PFSK-1 (cell line): ENCODE data around the gene DTWD2.

Source experiments
- FOXP2 ChIP-seq: optimal IDR thresholded peaks from 2 replicates; pipeline ENCODE3; 2011; ENCODE audit warnings: borderline replicate concordance, control low read depth, inconsistent platforms; ENCODE audit not compliant: insufficient read depth; ENCODE audit errors: extremely low read length, extremely low read depth
- POLR2AphosphoS5 ChIP-seq: IDR thresholded peaks from 2 replicates; pipeline ENCODE4 v1.6.1; 2012; ENCODE audit warnings: low read depth, mild to moderate bottlenecking, control low read depth, low read length, moderate library complexity
- SIN3A ChIP-seq: IDR thresholded peaks from 2 replicates; pipeline ENCODE4 v1.6.1; 2012; ENCODE audit warnings: mild to moderate bottlenecking, low read length, moderate library complexity, borderline replicate concordance; ENCODE audit not compliant: insufficient read depth
- TAF1 ChIP-seq: IDR thresholded peaks from 2 replicates; pipeline ENCODE4 v1.6.1; 2012; ENCODE audit warnings: low read length, control low read depth, borderline replicate concordance; ENCODE audit not compliant: insufficient read depth
- TF ChIP-seq, protein P1 (sequence below), 2 experiments: IDR thresholded peaks; 2 replicates each; pipeline versions ENCODE4 v1.6.1 to v1.8.0; 2011 to 2012; ENCODE audit warnings: low read depth in 2 of 2, low read length in 2 of 2, control low read depth in 1 of 2, inconsistent platforms in 1 of 2, mild to moderate bottlenecking in 1 of 2, moderate library complexity in 1 of 2; ENCODE audit not compliant: insufficient read depth in 1 of 2

Gene DTWD2

DNA sequence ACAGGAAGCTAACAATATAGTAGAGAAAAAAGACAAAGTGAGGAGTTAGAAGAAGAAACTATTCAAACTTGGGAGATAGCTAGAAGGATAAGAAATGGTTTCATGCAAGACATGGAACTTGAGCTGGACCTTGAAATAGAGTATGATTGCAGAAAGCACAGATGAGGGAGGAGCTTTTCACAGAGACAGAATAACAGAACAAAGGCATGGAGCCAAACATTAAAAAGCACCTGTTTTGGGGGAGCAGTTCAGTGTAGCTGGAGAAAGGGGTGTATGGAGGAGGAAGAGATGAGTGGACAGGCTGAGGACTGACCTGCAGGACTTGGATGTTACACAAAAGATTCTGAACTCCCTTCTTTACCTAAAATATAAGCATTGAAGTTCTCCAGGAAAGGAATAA is 25.2 kb downstream of the DTWD2 start:
- TF ChIP-seq POLR2AphosphoS5 (no peak), SIN3A (no peak), TAF1 (no peak)
- TF ChIP-seq, protein P1, sequence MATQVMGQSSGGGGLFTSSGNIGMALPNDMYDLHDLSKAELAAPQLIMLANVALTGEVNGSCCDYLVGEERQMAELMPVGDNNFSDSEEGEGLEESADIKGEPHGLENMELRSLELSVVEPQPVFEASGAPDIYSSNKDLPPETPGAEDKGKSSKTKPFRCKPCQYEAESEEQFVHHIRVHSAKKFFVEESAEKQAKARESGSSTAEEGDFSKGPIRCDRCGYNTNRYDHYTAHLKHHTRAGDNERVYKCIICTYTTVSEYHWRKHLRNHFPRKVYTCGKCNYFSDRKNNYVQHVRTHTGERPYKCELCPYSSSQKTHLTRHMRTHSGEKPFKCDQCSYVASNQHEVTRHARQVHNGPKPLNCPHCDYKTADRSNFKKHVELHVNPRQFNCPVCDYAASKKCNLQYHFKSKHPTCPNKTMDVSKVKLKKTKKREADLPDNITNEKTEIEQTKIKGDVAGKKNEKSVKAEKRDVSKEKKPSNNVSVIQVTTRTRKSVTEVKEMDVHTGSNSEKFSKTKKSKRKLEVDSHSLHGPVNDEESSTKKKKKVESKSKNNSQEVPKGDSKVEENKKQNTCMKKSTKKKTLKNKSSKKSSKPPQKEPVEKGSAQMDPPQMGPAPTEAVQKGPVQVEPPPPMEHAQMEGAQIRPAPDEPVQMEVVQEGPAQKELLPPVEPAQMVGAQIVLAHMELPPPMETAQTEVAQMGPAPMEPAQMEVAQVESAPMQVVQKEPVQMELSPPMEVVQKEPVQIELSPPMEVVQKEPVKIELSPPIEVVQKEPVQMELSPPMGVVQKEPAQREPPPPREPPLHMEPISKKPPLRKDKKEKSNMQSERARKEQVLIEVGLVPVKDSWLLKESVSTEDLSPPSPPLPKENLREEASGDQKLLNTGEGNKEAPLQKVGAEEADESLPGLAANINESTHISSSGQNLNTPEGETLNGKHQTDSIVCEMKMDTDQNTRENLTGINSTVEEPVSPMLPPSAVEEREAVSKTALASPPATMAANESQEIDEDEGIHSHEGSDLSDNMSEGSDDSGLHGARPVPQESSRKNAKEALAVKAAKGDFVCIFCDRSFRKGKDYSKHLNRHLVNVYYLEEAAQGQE (IDR thresholded peaks at IDR 0.05; ENCODE audit: insufficient read depth in 1 of 2, low read depth in 2 of 2, low read length in 2 of 2): no peak

DNA sequence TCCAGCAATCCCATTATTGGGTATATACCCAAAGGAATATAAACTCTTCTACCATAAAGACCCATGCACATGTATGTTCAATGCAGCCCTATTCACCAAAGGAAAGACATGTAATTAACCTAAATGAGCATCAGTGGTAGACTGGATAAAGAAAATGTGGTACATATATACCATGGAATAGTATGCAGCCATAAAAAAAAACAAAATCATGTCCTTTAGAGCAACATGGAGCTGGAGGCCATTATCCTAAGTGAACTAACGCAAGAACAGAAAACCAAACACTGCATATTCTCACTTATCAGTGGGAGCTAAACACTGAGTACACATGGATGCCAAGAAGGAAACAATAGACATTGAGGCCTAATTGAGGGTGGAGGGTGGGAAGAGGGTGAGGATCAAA is 27.8 kb downstream of the DTWD2 start:
- TF ChIP-seq SIN3A: no peak
- TF ChIP-seq FOXP2: no peak
- TF ChIP-seq, protein P1 (IDR thresholded peaks at IDR 0.05; ENCODE audit: insufficient read depth in 1 of 2, low read depth in 2 of 2, low read length in 2 of 2): no peak
- TF ChIP-seq POLR2AphosphoS5: no peak
- no peak for TF ChIP-seq TAF1

DNA sequence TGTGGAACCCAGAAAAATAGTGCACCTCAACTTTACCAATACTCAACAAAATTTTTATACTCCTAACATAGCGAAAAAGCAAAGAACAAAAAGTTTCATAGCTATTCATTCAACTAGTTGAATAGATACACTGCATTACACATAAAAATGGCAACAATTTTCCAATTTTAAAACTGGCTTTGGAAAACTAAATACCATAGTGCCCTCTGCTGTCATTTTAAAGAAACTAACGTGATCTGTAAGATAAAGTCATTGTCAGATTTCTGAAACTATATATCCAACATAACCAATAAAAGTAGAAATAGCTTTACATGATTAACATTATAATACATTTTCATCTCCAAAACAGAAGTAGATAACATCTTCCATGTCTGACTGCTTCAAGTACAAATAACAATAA is 31.6 kb downstream of the DTWD2 start:
- TF ChIP-seq TAF1 (no peak), POLR2AphosphoS5 (no peak), FOXP2 (no peak), SIN3A (no peak)
- TF ChIP-seq, protein P1 (IDR thresholded peaks at IDR 0.05; ENCODE audit: insufficient read depth in 1 of 2, low read depth in 2 of 2, low read length in 2 of 2): no peak

DNA sequence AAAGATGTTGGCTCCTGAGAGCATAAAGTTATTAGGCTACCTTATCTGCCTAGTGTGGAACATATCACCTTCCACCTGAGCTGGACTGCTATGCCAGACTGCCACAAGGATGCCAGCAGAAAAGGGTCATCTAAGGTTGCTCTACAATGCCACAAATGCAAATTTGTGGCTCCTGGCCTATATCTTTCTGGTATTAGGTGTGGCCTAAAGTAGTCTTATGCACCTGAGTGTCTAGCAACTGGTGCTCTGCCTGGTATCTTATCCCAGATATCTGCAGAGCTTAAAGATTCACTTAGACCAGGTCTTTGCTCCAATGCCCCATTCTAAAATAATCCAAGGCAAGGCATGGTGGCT is 34.7 kb downstream of the DTWD2 start:
- TF ChIP-seq, protein P1 (IDR thresholded peaks at IDR 0.05; ENCODE audit: insufficient read depth in 1 of 2, low read depth in 2 of 2, low read length in 2 of 2): no peak
- TF ChIP-seq SIN3A (no peak), TAF1 (no peak), POLR2AphosphoS5 (no peak), FOXP2 (no peak)

DNA sequence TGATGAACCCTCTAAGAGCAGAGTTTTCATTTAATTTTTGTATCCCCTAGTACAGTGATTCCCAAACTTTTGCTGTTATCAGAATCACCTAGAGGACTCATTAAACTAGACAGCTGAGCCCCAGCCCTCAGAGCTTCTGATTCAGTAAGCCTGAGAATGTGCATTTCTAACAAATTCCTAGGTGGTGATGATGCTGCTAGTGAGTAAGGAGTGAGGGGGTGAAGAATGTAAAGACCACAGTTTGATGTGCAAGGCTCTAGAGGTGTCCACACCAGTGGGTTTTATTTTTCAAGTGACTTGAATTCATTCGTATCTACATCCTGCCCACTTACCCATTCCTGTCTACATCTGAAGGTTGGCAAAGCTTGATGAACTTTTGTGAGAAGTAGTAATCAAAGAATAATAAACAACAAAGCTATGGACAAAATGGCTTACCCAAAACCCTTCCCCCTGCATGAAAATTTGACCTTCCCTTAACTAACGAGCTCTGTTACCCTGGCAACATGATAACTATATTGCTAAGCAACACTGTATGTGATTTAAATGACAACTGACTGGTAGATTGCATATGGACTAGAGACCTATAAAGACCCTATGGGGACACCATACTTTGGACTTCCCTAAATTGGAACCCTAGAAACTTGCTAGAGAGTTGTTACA is 35.2 kb downstream of the DTWD2 start:
- no peak for TF ChIP-seq TAF1
- no peak for TF ChIP-seq SIN3A
- no peak for TF ChIP-seq FOXP2
- no peak for TF ChIP-seq POLR2AphosphoS5
- TF ChIP-seq, protein P1 (IDR thresholded peaks at IDR 0.05; ENCODE audit: insufficient read depth in 1 of 2, low read depth in 2 of 2, low read length in 2 of 2): no peak
